ENCODE results near the gene HENMT1. TPM values are rescaled to one million over a fixed set of nuclear protein-coding genes. Genes with fewer than 3 reads are reported as not detected.
"Not testable (repeated sequence)": the region's sequence is repeated elsewhere in the genome, so short reads cannot be mapped to it uniquely, and the experiment has no call there.

Gene HENMT1
- total RNA-seq, 3 donors from 2014 or later (not counting 1 experiment from before 2014, with no cell fraction given): 26.9 to 41.5 (median 30.6) TPM

DNA sequence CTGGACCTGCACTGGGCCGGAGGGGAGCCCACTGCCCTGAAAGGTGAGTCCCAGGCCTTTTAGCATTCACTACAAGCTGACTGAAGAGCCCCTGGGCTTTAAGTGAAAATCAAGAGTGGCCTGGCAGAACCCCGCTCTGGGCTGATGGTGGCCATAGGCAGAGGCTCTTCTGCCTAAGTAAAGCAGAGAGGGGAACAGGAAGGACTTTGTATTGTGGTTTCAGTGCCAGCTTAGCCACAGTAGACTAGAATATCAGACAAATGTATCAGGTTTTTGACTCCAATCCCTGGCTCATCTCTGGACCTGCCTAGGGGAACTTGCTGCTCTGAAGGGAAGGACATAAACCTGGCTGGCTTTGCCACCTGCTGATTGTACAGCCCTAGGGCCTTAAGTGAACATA lies 10.2 kb upstream of the HENMT1 start:
- H3K4me1 ChIP-seq (ENCODE audit: control insufficient read depth, insufficient read depth, low read length): peaks cover 10% of the 10 kb centered on the region
- no peaks in the 10 kb centered on the region for H3K36me3 ChIP-seq (ENCODE audit: control insufficient read depth, insufficient read depth, low read length)
- no peaks in the 10 kb centered on the region for H3K27me3 ChIP-seq (ENCODE audit: control insufficient read depth, insufficient read depth, low read length)
- H3K4me3 ChIP-seq (ENCODE audit: low read length): no peak overlapping the region
- no peaks in the 10 kb centered on the region for H3K36me3 Mint-ChIP-seq
- H3K4me3 Mint-ChIP-seq: no peak overlapping the region
- no peaks in the 10 kb centered on the region for H3K9me3 ChIP-seq (ENCODE audit: control insufficient read depth, insufficient read depth, low read length)
- H3K9me3 Mint-ChIP-seq: no peaks in the 10 kb centered on the region
- no peaks in the 10 kb centered on the region for H3K27me3 Mint-ChIP-seq (ENCODE audit: low read depth in 2 of 2)
- ATAC-seq: peak; percentile 55 to 82 (median 55)
- peaks cover 13 to 30% of the 10 kb centered on the region in 2 donors for H3K4me1 Mint-ChIP-seq
- 76% methylated on average over 2 of the region's 2 CpGs for whole genome bisulfite sequencing (ENCODE audit: insufficient coverage)
- H3K27ac Mint-ChIP-seq: peak overlapping the region; percentile 77 to 88
- TF ChIP-seq, protein P1, sequence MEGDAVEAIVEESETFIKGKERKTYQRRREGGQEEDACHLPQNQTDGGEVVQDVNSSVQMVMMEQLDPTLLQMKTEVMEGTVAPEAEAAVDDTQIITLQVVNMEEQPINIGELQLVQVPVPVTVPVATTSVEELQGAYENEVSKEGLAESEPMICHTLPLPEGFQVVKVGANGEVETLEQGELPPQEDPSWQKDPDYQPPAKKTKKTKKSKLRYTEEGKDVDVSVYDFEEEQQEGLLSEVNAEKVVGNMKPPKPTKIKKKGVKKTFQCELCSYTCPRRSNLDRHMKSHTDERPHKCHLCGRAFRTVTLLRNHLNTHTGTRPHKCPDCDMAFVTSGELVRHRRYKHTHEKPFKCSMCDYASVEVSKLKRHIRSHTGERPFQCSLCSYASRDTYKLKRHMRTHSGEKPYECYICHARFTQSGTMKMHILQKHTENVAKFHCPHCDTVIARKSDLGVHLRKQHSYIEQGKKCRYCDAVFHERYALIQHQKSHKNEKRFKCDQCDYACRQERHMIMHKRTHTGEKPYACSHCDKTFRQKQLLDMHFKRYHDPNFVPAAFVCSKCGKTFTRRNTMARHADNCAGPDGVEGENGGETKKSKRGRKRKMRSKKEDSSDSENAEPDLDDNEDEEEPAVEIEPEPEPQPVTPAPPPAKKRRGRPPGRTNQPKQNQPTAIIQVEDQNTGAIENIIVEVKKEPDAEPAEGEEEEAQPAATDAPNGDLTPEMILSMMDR (IDR thresholded peaks at IDR 0.05): no peak
- no peak for DNase-seq
- intact Hi-C loops (cut with micrococcal nuclease): no loop called here
- no peak overlapping the region for H3K27ac ChIP-seq (ENCODE audit: low read length)

DNA sequence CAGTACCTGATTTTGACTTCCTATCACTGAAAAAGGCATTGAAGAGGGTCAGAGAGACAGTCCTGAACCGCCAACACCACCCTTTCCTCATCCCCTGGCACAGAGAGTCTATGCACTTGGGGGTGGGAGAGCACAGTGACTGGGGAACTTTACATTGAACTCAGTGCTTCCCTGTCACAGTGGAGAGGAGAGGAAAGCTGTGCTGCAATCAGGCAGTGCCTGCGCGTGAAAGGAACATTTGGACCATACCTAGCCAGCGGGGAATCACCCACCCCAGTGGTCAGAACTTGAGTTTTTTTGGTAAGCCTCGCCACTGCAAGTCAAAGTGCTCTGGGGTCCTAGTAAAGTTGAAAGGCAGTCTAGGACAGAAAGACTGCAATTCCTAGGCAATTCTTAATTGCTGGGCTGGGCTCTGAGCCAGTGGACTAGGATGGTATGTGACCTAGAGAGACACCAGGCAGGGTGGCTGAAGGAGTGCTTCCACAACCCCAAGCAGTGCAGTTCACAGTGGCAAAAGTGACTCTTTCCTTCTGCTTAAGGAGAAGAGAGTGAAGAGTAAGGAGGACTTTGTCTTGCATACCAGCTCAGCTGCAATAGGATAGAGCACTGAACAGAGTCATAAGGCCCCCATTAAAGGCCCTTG lies 9.4 kb upstream of the HENMT1 start:
- H3K27me3 ChIP-seq (ENCODE audit: control insufficient read depth, insufficient read depth, low read length): no peaks in the 10 kb centered on the region
- Mint-ChIP-seq H3K4me1 (peaks cover 13 to 30% of the 10 kb centered on the region in 2 donors), H3K9me3 (no peaks in the 10 kb centered on the region), H3K36me3 (no peaks in the 10 kb centered on the region), H3K27me3 (ENCODE audit: low read depth in 2 of 2) (no peaks in the 10 kb centered on the region), H3K27ac (no peak overlapping the region), H3K4me3 (no peak overlapping the region)
- ATAC-seq: no peak
- H3K36me3 ChIP-seq (ENCODE audit: control insufficient read depth, insufficient read depth, low read length): no peaks in the 10 kb centered on the region
- H3K4me3 ChIP-seq (ENCODE audit: low read length): no peak overlapping the region
- TF ChIP-seq, protein P1 (IDR thresholded peaks at IDR 0.05): no peak
- WGBS (ENCODE audit: insufficient coverage): 91% methylated on average over 5 of the region's 5 CpGs
- peaks cover 10% of the 10 kb centered on the region for H3K4me1 ChIP-seq (ENCODE audit: control insufficient read depth, insufficient read depth, low read length)
- intact Hi-C loops (cut with micrococcal nuclease): no loop called here
- DNase-seq: no peak
- no peak overlapping the region for H3K27ac ChIP-seq (ENCODE audit: low read length)
- no peaks in the 10 kb centered on the region for H3K9me3 ChIP-seq (ENCODE audit: control insufficient read depth, insufficient read depth, low read length)

DNA sequence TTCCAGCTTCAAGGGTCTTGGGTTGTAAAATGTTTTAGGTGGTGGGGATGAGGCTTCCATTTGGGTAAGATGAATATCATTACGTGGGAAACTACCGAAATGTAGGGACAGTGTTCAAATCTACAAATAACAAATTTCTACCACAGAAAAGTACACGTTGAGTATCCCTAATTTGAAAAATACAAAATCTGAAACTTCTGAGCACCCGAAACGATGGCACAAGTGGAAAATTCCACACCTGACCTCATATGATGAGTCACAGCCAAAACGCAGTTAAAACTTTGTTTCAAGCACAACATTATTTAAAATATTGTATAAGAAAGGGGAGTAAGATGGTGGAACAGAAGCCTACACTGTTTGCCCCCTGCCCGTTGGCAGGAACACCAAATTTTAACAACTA lies 8.8 kb upstream of the HENMT1 start:
- Mint-ChIP-seq H3K36me3 (no peaks in the 10 kb centered on the region), H3K27me3 (ENCODE audit: low read depth in 2 of 2) (no peaks in the 10 kb centered on the region), H3K9me3 (no peaks in the 10 kb centered on the region), H3K4me3 (no peak overlapping the region), H3K27ac (no peak overlapping the region), H3K4me1 (peaks cover 13 to 30% of the 10 kb centered on the region in 2 donors)
- intact Hi-C loops (cut with micrococcal nuclease): no loop called here
- no peaks in the 10 kb centered on the region for H3K36me3 ChIP-seq (ENCODE audit: control insufficient read depth, insufficient read depth, low read length)
- DNase-seq (no peak), ATAC-seq (no peak)
- H3K9me3 ChIP-seq (ENCODE audit: control insufficient read depth, insufficient read depth, low read length): no peaks in the 10 kb centered on the region
- H3K27me3 ChIP-seq (ENCODE audit: control insufficient read depth, insufficient read depth, low read length): no peaks in the 10 kb centered on the region
- H3K4me3 ChIP-seq (ENCODE audit: low read length): no peak overlapping the region
- H3K27ac ChIP-seq (ENCODE audit: low read length): no peak overlapping the region
- TF ChIP-seq, protein P1 (IDR thresholded peaks at IDR 0.05): no peak
- H3K4me1 ChIP-seq (ENCODE audit: control insufficient read depth, insufficient read depth, low read length): peaks cover 10% of the 10 kb centered on the region
- WGBS (ENCODE audit: insufficient coverage): 57% methylated on average over 5 of the region's 7 CpGs

DNA sequence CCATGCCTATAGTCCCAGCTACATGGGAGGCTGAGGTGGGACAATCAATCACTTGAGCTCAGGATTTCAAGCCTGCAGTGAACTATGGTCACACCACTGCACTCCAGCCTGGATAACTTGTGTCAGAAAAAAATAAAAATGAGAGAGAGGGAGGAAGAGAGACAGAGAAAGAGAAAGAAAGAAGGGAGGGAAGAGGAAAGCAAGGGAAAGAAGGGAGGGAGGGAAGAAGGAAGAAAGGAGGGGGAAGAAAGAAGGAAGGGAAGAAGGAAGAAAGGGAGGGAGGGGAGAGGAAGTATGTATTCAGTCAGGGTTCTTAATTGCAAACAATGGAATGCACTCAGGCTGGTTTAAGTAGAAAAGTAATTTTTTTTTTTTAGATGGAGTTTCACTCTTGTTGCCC lies 7.9 kb upstream of the HENMT1 start:
- intact Hi-C loops (cut with micrococcal nuclease): no loop called here
- no peak overlapping the region for H3K4me3 Mint-ChIP-seq
- no peak for ATAC-seq
- no peak for DNase-seq
- H3K9me3 Mint-ChIP-seq: no peaks in the 10 kb centered on the region
- H3K9me3 ChIP-seq (ENCODE audit: control insufficient read depth, insufficient read depth, low read length): no peaks in the 10 kb centered on the region
- no peaks in the 10 kb centered on the region for H3K36me3 Mint-ChIP-seq
- H3K27ac ChIP-seq (ENCODE audit: low read length): no peak overlapping the region
- H3K27me3 Mint-ChIP-seq (ENCODE audit: low read depth in 2 of 2): no peaks in the 10 kb centered on the region
- peak overlapping the region in 1 of 2 donors; percentile 16 for H3K27ac Mint-ChIP-seq
- peaks cover 10% of the 10 kb centered on the region for H3K4me1 ChIP-seq (ENCODE audit: control insufficient read depth, insufficient read depth, low read length)
- no peaks in the 10 kb centered on the region for H3K36me3 ChIP-seq (ENCODE audit: control insufficient read depth, insufficient read depth, low read length)
- H3K4me3 ChIP-seq (ENCODE audit: low read length): no peak overlapping the region
- TF ChIP-seq, protein P1 (IDR thresholded peaks at IDR 0.05): no peak
- no peaks in the 10 kb centered on the region for H3K27me3 ChIP-seq (ENCODE audit: control insufficient read depth, insufficient read depth, low read length)
- peaks cover 13 to 30% of the 10 kb centered on the region in 2 donors for H3K4me1 Mint-ChIP-seq

DNA sequence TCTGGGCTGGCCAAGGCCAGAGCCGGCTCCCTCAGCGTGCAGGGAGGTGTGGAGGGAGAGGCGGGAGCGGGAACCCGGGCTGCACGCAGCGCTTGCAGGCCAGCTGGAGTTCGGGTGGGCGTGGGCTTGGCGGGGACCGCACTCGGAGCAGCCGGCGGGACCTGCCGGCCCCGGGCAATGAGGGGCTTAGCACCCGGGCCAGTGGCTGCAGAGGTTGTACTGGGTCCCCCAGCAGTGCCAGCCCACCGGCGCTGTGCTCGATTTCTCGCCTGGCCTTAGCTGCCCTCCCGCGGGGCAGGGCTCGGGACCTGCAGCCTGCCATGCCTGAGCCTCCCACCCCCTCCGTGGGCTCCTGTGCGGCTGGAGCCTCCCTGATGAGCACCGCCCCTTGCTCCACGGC lies 6.5 kb upstream of the HENMT1 start:
- H3K9me3 ChIP-seq (ENCODE audit: control insufficient read depth, insufficient read depth, low read length); H3K36me3 ChIP-seq (ENCODE audit: control insufficient read depth, insufficient read depth, low read length); H3K27ac ChIP-seq (ENCODE audit: low read length); H3K27me3 Mint-ChIP-seq (ENCODE audit: low read depth in 2 of 2); H3K4me3 Mint-ChIP-seq; ATAC-seq; H3K36me3 Mint-ChIP-seq; H3K27me3 ChIP-seq (ENCODE audit: control insufficient read depth, insufficient read depth, low read length); H3K9me3 Mint-ChIP-seq; H3K4me3 ChIP-seq (ENCODE audit: low read length); H3K27ac Mint-ChIP-seq; DNase-seq; intact Hi-C loops (cut with micrococcal nuclease): not testable (repeated sequence)
- H3K4me1 Mint-ChIP-seq: peaks cover 17 to 39% of the 10 kb centered on the region in 2 donors
- WGBS (ENCODE audit: insufficient coverage): 97% methylated on average over 28 of the region's 28 CpGs
- peaks cover 10% of the 10 kb centered on the region for H3K4me1 ChIP-seq (ENCODE audit: control insufficient read depth, insufficient read depth, low read length)

Measured in natural killer cell (primary cell).